Nephron (organoid): ENCODE results near the gene ACADSB.

ENCODE experiments used
- H3K27ac Mint-ChIP-seq, 3 experiments: 2 replicates each; pipeline ENCODE4 v1.8.0; 2020; ENCODE audit warnings: mixed read lengths in 3 of 3, mild to moderate bottlenecking in 2 of 3, moderate library complexity in 1 of 3
- H3K27me3 Mint-ChIP-seq: 2 replicates; pipeline ENCODE4 v1.8.0; 2021; ENCODE audit warnings: low read depth, mild to moderate bottlenecking, moderate library complexity, mixed read lengths
- H3K36me3 Mint-ChIP-seq: 2 replicates; pipeline ENCODE4 v1.8.0; 2020; ENCODE audit warnings: low read depth, mixed read lengths
- H3K4me1 Mint-ChIP-seq: 2 replicates; pipeline ENCODE4 v1.8.0; 2020; ENCODE audit warnings: mixed read lengths
- H3K4me3 Mint-ChIP-seq, 3 experiments: 2 replicates each; pipeline ENCODE4 v1.8.0; 2020; ENCODE audit warnings: mild to moderate bottlenecking in 3 of 3, mixed read lengths in 3 of 3, moderate library complexity in 2 of 3
- H3K9me3 Mint-ChIP-seq: 2 replicates; pipeline ENCODE4 v1.8.0; 2020; ENCODE audit warnings: mixed read lengths
- CTCF ChIP-seq, 3 experiments: fragments of 200-600 bp; sonication (generic); IDR thresholded peaks; one replicate each; pipeline ENCODE4 v1.5.0; 2021; ENCODE audit warnings: antibody characterized with exemption in 3 of 3; ENCODE audit not compliant: unreplicated experiment in 3 of 3

Gene ACADSB

DNA sequence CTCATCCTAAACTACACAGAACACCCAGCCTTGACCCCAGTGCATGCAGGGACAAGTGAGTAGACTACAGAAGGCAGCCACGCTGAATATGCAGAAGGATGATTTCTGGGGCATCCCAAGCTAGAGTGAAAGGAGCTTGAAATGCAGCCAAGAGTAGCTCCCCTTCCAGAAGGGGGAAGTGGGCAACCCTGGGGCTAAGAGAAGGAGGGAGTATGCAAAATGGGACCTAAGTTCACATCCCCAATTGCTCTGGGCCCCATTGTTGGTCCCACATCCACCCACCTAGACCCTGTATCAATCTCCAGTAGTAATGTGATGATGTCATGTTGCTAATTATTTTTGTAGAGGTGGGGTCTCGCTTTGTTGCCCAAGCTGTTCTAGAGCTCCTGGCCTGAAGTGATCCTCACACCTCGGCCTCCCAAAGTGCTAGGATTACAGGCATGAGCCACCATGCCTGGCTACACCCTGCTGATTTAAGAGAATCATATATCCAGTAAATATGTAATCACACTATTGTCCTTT, 34.2 kb upstream of the ACADSB start:
- Mint-ChIP-seq H3K9me3 (no peaks in the 10 kb centered on the region), H3K27me3 (no peaks in the 10 kb centered on the region), H3K4me1 (no peaks in the 10 kb centered on the region), H3K27ac (no peak overlapping the region), H3K36me3 (no peaks in the 10 kb centered on the region), H3K4me3 (no peak overlapping the region)
- no peak for TF ChIP-seq CTCF (IDR thresholded peaks at IDR 0.05; ENCODE audit: unreplicated experiment in 3 of 3)

GRCh38 chr10:122980209-122981065, 28.4 kb upstream of the ACADSB start, which contains the start of gene PSTK:
Gene PSTK (plus strand): TSS chr10:122980401. CDS start chr10:122980480, 79 bp downstream.
- no peaks in the 10 kb centered on the region for H3K27me3 Mint-ChIP-seq
- H3K4me3 Mint-ChIP-seq = peak within 1 kb of the TSS; percentile 91 to 92 (median 91)

DNA sequence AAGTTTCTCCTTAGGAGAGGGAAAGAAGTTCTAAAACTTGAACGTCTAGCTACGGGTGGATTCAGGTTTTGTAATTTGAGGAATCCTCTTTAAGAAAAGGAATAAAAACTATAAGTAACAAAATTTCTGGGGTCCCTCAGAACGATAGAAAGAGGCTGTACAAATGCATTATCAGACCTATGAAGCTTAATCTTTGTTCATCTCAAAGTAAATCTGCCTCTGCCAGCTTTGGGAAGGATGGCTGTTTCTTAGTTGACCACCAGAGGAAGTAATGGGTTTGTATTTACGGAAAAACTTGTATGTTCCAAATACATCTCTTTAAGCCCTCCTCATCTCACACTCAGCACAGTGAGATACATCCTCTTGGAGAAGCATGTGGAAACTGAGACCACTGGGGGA, 27.7 kb upstream of the ACADSB start:
- peak overlapping the region; percentile 88 to 96 (median 96) for H3K27ac Mint-ChIP-seq
- TF ChIP-seq CTCF (IDR thresholded peaks at IDR 0.05; ENCODE audit: unreplicated experiment in 3 of 3) = peak; percentile 42 to 61 (median 61)
- H3K36me3 Mint-ChIP-seq = peaks cover 9% of the 10 kb centered on the region
- peaks cover 15% of the 10 kb centered on the region for H3K4me1 Mint-ChIP-seq
- no peaks in the 10 kb centered on the region for H3K9me3 Mint-ChIP-seq
- no peaks in the 10 kb centered on the region for H3K27me3 Mint-ChIP-seq
- peak overlapping the region; percentile 91 to 92 (median 91) for H3K4me3 Mint-ChIP-seq

More at GRCh38 chr10:122980209-122981065, 28.4 kb upstream of the ACADSB start, which contains the start of gene PSTK:
- peak; percentile 96 to 99 (median 97) for TF ChIP-seq CTCF (IDR thresholded peaks at IDR 0.05; ENCODE audit: unreplicated experiment in 3 of 3)
- peak within 1 kb of the TSS; percentile 88 to 96 (median 96) for H3K27ac Mint-ChIP-seq
- H3K4me1 Mint-ChIP-seq = peaks cover 15% of the 10 kb centered on the region
- no peaks in the 10 kb centered on the region for H3K9me3 Mint-ChIP-seq
- H3K36me3 Mint-ChIP-seq = peaks cover 9% of the 10 kb centered on the region

DNA sequence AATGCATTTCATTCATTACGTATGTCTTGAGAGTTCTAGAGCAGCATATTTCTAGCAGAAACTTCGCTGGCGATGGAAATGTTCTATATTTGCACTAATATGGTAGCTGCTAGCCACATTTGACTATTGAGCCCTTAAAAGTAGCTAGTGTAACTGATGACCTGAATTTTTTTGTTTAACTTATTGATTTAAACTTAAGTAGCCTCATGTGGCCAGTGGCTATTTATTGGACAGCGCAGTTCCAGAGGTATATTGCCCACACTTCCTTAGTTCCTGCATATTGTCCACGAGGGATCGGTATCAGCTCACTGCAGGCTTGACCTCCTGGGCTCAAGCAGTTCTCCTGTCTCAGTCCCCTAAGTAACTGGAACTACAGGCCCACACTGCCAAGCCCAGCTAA, 24.9 kb upstream of the ACADSB start:
- peaks cover 9% of the 10 kb centered on the region for H3K36me3 Mint-ChIP-seq
- no peak overlapping the region for H3K4me3 Mint-ChIP-seq
- H3K27me3 Mint-ChIP-seq = no peaks in the 10 kb centered on the region
- H3K4me1 Mint-ChIP-seq = peaks cover 15% of the 10 kb centered on the region
- no peak overlapping the region for H3K27ac Mint-ChIP-seq
- no peak for TF ChIP-seq CTCF (IDR thresholded peaks at IDR 0.05; ENCODE audit: unreplicated experiment in 3 of 3)
- no peaks in the 10 kb centered on the region for H3K9me3 Mint-ChIP-seq

DNA sequence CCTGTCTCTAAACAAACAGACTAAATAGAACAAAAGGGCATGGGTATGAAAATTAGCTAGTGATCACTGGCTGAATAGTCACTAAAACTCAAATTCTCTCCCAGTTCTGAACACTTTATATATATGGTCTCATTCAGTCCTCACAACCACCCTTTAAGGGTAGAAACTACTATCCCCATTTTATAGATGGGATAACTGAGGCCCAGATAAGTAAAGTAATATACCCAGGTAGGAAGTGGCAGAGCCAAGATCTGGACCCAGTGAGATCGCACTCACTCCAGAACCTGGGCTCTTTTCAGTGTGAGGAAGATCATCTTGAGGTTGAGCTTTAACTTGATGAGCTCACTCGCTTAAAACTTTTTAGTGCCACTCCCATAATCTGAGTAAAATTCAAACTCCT, 24.1 kb upstream of the ACADSB start:
- TF ChIP-seq CTCF (IDR thresholded peaks at IDR 0.05; ENCODE audit: unreplicated experiment in 3 of 3) = no peak
- H3K4me1 Mint-ChIP-seq = peaks cover 14% of the 10 kb centered on the region
- H3K27me3 Mint-ChIP-seq = no peaks in the 10 kb centered on the region
- H3K36me3 Mint-ChIP-seq = peaks cover 9% of the 10 kb centered on the region
- no peak overlapping the region for H3K4me3 Mint-ChIP-seq
- no peak overlapping the region for H3K27ac Mint-ChIP-seq
- H3K9me3 Mint-ChIP-seq = no peaks in the 10 kb centered on the region
